IMR-90 (cell line): Measurements from ENCODE around the gene ABCC3.

Source experiments
- BHLHE40 ChIP-seq: fragments of 150-350 bp; IDR thresholded peaks from 2 replicates; pipeline ENCODE4 v1.6.1; 2016; ENCODE audit warnings: mild to moderate bottlenecking, low read depth, low read length
- CHD1 ChIP-seq: IDR thresholded peaks from 2 replicates; pipeline ENCODE4 v1.6.1; 2012; ENCODE audit warnings: low read depth, low read length, improper control_type of control experiment
- CTCF ChIP-seq: conservative IDR thresholded peaks from 2 replicates; pipeline ENCODE4 v1.5.1; 2012; ENCODE audit warnings: mild to moderate bottlenecking, low read depth, low read length, improper control_type of control experiment
- MAFK ChIP-seq: IDR thresholded peaks from 2 replicates; pipeline ENCODE4 v1.6.1; 2012; ENCODE audit warnings: low read depth, low read length, improper control_type of control experiment
- MXI1 ChIP-seq: IDR thresholded peaks from 2 replicates; pipeline ENCODE4 v1.6.1; 2012; ENCODE audit warnings: low read depth, mild to moderate bottlenecking, low read length, moderate library complexity, borderline replicate concordance
- POLR2A ChIP-seq: IDR thresholded peaks from 2 replicates; pipeline ENCODE4 v1.6.1; 2012; ENCODE audit warnings: mild to moderate bottlenecking, low read depth, low read length
- RAD21 ChIP-seq: IDR thresholded peaks from 2 replicates; pipeline ENCODE4 v1.6.1; 2012; ENCODE audit warnings: low read length, improper control_type of control experiment
- RFX5 ChIP-seq: IDR thresholded peaks from 2 replicates; pipeline ENCODE4 v1.8.0; 2012; ENCODE audit warnings: low read depth, mild to moderate bottlenecking, low read length, moderate library complexity
- TF ChIP-seq, protein P1 (sequence below): fragments of 150-350 bp; IDR thresholded peaks from 2 replicates; pipeline ENCODE4 v1.6.1; 2017; ENCODE audit warnings: mild to moderate bottlenecking, antibody characterized with exemption, low read length, low read depth

DNA sequence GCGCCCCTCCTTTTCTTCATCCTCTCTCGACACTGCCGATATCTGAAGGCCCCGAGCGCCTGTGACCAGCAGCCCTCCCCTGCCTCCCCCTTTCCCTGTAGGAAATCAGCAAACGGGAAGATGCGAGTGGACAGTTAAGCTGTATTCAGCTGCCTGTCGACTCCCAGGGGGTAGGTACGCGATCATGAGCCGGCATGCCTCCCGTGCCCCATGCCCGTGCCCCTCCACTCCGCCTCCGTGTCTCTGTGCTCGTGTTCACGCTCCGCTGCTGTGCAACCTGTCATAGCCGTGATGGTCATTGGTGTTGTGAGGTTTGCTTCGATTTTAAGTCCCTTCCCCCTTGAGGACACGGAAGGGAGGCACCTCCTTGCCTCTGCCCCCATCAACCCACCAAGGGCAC, 39.8 kb upstream of the ABCC3 start:
- TF ChIP-seq MXI1 (no peak), CTCF (no peak), POLR2A (no peak), RAD21 (no peak), BHLHE40 (no peak), MAFK (no peak), RFX5 (no peak), CHD1 (no peak)
- TF ChIP-seq, protein P1, sequence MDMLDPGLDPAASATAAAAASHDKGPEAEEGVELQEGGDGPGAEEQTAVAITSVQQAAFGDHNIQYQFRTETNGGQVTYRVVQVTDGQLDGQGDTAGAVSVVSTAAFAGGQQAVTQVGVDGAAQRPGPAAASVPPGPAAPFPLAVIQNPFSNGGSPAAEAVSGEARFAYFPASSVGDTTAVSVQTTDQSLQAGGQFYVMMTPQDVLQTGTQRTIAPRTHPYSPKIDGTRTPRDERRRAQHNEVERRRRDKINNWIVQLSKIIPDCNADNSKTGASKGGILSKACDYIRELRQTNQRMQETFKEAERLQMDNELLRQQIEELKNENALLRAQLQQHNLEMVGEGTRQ: no peak
